Measurements from ENCODE around the gene BUD31. TPM values are rescaled to one million over a fixed set of nuclear protein-coding genes. Genes with fewer than 3 reads are reported as not detected.

The BUD31 gene
- total and polyA plus RNA-seq, 2 of the 13 experiments (the other 11 are each of a cell fraction or from before 2014, with no cell fraction given) = 35.1 to 79.1 TPM

DNA sequence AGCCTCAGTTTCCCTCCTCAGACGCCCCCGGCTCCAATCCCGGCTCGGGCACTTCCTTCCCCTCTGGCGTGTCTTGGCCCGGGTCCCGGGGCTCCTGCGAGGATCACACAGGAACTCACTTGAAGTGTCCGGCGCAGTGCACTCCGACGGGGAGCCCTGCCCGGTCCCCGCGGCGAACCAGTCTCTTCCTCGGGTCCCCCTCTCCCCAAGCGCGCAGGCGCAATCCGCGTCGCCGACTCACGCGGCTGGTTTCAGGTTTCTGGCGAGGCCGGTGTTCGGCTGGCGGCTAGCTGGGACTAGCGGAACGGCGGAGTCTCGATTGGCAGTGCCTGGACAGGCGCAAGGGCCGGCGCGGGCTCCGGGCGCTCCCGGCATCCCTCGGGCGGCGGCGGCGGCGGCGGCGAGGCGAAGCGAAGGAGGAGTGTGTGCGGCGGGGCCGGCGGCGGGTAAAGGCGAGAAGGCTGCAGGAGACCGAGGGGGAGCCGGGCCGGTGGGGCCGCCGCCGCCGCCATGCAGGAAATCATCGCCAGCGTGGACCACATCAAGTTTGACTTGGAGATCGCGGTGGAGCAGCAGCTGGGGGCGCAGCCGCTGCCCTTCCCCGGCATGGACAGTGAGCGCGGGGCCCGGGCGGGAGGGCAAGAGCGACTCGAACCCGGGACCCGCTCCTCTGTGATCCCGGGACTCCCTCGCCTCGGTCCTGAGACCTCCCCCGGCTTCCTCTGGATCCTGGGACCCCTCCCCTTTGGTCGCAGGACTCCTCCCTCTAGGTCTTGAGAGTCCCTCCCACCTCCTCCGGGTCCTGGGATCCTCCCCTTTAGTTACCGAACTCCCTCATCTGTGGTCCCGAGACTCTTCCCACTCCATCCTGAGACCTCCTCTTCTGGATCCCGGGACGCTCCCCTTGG, 30.1 kb downstream of the BUD31 start, which contains the start of the genes CPSF4 and PTCD1 (continued):
- TF ChIP-seq ZNF816 (CRISPR knock-in tag; IDR thresholded peaks at IDR 0.05; ENCODE audit: borderline replicate concordance) (0 out of 2 replicates have a peak, but pooled peaks have one; percentile 29), SAFB2 (CRISPR knock-in tag; IDR thresholded peaks at IDR 0.05; ENCODE audit: borderline replicate concordance, low read depth) (peak; percentile 91), SALL2 (CRISPR knock-in tag; IDR thresholded peaks at IDR 0.05) (peak; percentile 90), ZNF567 (CRISPR knock-in tag; IDR thresholded peaks at IDR 0.05; ENCODE audit: borderline replicate concordance) (no peak; the same call in 1 of the 2 replicates), KDM5B (CRISPR knock-in tag; IDR thresholded peaks at IDR 0.05; ENCODE audit: borderline replicate concordance) (peak; percentile 90), RORA (CRISPR knock-in tag; IDR thresholded peaks at IDR 0.05) (no peak), NPAS2 (CRISPR knock-in tag; IDR thresholded peaks at IDR 0.05; ENCODE audit: borderline replicate concordance) (no peak), RBM39 (IDR thresholded peaks at IDR 0.05; ENCODE audit: low read depth, low read length, poor library complexity, severe bottlenecking) (peak; percentile 87), SMARCE1 (IDR thresholded peaks at IDR 0.05; ENCODE audit: borderline replicate concordance) (no peak), ZFP82 (CRISPR knock-in tag; IDR thresholded peaks at IDR 0.05; ENCODE audit: borderline replicate concordance) (no peak), DNMT3B (CRISPR knock-in tag; conservative IDR thresholded peaks at IDR 0.05) (no peak)
- TF ChIP-seq, protein P1, sequence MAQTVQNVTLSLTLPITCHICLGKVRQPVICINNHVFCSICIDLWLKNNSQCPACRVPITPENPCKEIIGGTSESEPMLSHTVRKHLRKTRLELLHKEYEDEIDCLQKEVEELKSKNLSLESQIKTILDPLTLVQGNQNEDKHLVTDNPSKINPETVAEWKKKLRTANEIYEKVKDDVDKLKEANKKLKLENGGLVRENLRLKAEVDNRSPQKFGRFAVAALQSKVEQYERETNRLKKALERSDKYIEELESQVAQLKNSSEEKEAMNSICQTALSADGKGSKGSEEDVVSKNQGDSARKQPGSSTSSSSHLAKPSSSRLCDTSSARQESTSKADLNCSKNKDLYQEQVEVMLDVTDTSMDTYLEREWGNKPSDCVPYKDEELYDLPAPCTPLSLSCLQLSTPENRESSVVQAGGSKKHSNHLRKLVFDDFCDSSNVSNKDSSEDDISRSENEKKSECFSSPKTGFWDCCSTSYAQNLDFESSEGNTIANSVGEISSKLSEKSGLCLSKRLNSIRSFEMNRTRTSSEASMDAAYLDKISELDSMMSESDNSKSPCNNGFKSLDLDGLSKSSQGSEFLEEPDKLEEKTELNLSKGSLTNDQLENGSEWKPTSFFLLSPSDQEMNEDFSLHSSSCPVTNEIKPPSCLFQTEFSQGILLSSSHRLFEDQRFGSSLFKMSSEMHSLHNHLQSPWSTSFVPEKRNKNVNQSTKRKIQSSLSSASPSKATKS (CRISPR knock-in tag; IDR thresholded peaks at IDR 0.05) = 0 out of 2 replicates have a peak, but pooled peaks have one; percentile 12
- TF ChIP-seq, protein P2, sequence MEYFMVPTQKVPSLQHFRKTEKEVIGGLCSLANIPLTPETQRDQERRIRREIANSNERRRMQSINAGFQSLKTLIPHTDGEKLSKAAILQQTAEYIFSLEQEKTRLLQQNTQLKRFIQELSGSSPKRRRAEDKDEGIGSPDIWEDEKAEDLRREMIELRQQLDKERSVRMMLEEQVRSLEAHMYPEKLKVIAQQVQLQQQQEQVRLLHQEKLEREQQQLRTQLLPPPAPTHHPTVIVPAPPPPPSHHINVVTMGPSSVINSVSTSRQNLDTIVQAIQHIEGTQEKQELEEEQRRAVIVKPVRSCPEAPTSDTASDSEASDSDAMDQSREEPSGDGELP (IDR thresholded peaks at IDR 0.05; ENCODE audit: borderline replicate concordance, low read depth) = peak; percentile 54; the same call in 1 of the 2 replicates
- TF ChIP-seq, protein P3, sequence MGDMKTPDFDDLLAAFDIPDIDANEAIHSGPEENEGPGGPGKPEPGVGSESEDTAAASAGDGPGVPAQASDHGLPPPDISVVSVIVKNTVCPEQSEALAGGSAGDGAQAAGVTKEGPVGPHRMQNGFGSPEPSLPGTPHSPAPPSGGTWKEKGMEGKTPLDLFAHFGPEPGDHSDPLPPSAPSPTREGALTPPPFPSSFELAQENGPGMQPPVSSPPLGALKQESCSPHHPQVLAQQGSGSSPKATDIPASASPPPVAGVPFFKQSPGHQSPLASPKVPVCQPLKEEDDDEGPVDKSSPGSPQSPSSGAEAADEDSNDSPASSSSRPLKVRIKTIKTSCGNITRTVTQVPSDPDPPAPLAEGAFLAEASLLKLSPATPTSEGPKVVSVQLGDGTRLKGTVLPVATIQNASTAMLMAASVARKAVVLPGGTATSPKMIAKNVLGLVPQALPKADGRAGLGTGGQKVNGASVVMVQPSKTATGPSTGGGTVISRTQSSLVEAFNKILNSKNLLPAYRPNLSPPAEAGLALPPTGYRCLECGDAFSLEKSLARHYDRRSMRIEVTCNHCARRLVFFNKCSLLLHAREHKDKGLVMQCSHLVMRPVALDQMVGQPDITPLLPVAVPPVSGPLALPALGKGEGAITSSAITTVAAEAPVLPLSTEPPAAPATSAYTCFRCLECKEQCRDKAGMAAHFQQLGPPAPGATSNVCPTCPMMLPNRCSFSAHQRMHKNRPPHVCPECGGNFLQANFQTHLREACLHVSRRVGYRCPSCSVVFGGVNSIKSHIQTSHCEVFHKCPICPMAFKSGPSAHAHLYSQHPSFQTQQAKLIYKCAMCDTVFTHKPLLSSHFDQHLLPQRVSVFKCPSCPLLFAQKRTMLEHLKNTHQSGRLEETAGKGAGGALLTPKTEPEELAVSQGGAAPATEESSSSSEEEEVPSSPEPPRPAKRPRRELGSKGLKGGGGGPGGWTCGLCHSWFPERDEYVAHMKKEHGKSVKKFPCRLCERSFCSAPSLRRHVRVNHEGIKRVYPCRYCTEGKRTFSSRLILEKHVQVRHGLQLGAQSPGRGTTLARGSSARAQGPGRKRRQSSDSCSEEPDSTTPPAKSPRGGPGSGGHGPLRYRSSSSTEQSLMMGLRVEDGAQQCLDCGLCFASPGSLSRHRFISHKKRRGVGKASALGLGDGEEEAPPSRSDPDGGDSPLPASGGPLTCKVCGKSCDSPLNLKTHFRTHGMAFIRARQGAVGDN (CRISPR knock-in tag; IDR thresholded peaks at IDR 0.05) = peak; percentile 92
- TF ChIP-seq, protein P4, sequence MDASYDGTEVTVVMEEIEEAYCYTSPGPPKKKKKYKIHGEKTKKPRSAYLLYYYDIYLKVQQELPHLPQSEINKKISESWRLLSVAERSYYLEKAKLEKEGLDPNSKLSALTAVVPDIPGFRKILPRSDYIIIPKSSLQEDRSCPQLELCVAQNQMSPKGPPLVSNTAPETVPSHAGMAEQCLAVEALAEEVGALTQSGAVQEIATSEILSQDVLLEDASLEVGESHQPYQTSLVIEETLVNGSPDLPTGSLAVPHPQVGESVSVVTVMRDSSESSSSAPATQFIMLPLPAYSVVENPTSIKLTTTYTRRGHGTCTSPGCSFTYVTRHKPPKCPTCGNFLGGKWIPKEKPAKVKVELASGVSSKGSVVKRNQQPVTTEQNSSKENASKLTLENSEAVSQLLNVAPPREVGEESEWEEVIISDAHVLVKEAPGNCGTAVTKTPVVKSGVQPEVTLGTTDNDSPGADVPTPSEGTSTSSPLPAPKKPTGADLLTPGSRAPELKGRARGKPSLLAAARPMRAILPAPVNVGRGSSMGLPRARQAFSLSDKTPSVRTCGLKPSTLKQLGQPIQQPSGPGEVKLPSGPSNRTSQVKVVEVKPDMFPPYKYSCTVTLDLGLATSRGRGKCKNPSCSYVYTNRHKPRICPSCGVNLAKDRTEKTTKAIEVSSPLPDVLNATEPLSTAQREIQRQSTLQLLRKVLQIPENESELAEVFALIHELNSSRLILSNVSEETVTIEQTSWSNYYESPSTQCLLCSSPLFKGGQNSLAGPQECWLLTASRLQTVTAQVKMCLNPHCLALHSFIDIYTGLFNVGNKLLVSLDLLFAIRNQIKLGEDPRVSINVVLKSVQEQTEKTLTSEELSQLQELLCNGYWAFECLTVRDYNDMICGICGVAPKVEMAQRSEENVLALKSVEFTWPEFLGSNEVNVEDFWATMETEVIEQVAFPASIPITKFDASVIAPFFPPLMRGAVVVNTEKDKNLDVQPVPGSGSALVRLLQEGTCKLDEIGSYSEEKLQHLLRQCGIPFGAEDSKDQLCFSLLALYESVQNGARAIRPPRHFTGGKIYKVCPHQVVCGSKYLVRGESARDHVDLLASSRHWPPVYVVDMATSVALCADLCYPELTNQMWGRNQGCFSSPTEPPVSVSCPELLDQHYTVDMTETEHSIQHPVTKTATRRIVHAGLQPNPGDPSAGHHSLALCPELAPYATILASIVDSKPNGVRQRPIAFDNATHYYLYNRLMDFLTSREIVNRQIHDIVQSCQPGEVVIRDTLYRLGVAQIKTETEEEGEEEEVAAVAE (CRISPR knock-in tag; IDR thresholded peaks at IDR 0.05; ENCODE audit: borderline replicate concordance) = peak; percentile 81; the same call in 1 of the 2 replicates

All from HepG2 (cell line).